ENCODE data around the gene AFDN.

The AFDN gene

GRCh38 chr6:167918548-167919278 is 92.0 kb downstream of the AFDN start:
- DNase-seq (ENCODE audit: low spot score), result no peak

GRCh38 chr6:167919349-167919748 is 92.6 kb downstream of the AFDN start:
- no peak for DNase-seq (ENCODE audit: low spot score)

- no peak for DNase-seq (ENCODE audit: low spot score)
Observed at GRCh38 chr6:167920165-167920564, 93.5 kb downstream of the AFDN start.

- DNase-seq (ENCODE audit: low spot score), result no peak
Observed at GRCh38 chr6:167921831-167922230, 95.1 kb downstream of the AFDN start.

GRCh38 chr6:167925026-167925425 is 98.3 kb downstream of the AFDN start:
- DNase-seq (ENCODE audit: low spot score), result no peak

- no peak for DNase-seq (ENCODE audit: low spot score)
Observed at GRCh38 chr6:167927246-167927645, 100.5 kb downstream of the AFDN start.

- no peak for DNase-seq (ENCODE audit: low spot score)
Observed at GRCh38 chr6:167928111-167928510, 101.4 kb downstream of the AFDN start.

GRCh38 chr6:167930295-167930694 is 103.6 kb downstream of the AFDN start:
- no peak for DNase-seq (ENCODE audit: low spot score)

- DNase-seq (ENCODE audit: low spot score), result no peak
Observed at GRCh38 chr6:167932468-167933276, 106.0 kb downstream of the AFDN start.

- no peak for DNase-seq (ENCODE audit: low spot score)
Observed at GRCh38 chr6:167933290-167933689, 106.6 kb downstream of the AFDN start.

- DNase-seq (ENCODE audit: low spot score), result no peak
Observed at GRCh38 chr6:167933847-167934246, 107.1 kb downstream of the AFDN start.

- DNase-seq (ENCODE audit: low spot score), result no peak
Observed at GRCh38 chr6:167934426-167934864, 107.7 kb downstream of the AFDN start.

GRCh38 chr6:167936051-167936450 is 109.3 kb downstream of the AFDN start:
- no peak for DNase-seq (ENCODE audit: low spot score)

GRCh38 chr6:167937301-167937700 is 110.6 kb downstream of the AFDN start:
- no peak for DNase-seq (ENCODE audit: low spot score)

- DNase-seq (ENCODE audit: low spot score), result no peak
Observed at GRCh38 chr6:167937948-167938911, 111.5 kb downstream of the AFDN start.

- no peak for DNase-seq (ENCODE audit: low spot score)
Observed at GRCh38 chr6:167941822-167942221, 115.1 kb downstream of the AFDN start.

GRCh38 chr6:167944130-167944529 is 117.4 kb downstream of the AFDN start:
- DNase-seq (ENCODE audit: low spot score), result no peak

GRCh38 chr6:167946007-167946406 is 119.3 kb downstream of the AFDN start:
- DNase-seq (ENCODE audit: low spot score), result no peak

GRCh38 chr6:167946604-167947003 is 119.9 kb downstream of the AFDN start:
- DNase-seq (ENCODE audit: low spot score), result no peak

GRCh38 chr6:167947716-167948115 is 121.0 kb downstream of the AFDN start:
- DNase-seq (ENCODE audit: low spot score), result no peak

- no peak for DNase-seq (ENCODE audit: low spot score)
Observed at GRCh38 chr6:167948716-167949115, 122.0 kb downstream of the AFDN start.

GRCh38 chr6:167949121-167949684 is 122.5 kb downstream of the AFDN start:
- DNase-seq (ENCODE audit: low spot score), result no peak
